GM12874 (cell line): ENCODE measurements around the gene FAM98C.

ENCODE experiments used
- CTCF ChIP-seq: IDR thresholded peaks from 2 replicates; pipeline ENCODE4 v1.5.1; 2011; ENCODE audit warnings: low read depth, mild to moderate bottlenecking, control low read depth, low read length, moderate library complexity; ENCODE audit not compliant: insufficient read depth

Gene FAM98C

GRCh38 chr19:38387550-38388348 is 15.1 kb upstream of the FAM98C start, which contains the start of gene GGN:
TSS of gene GGN (minus strand) at chr19:38388034. CDS start at chr19:38387261, 773 bp downstream.
- no peak for TF ChIP-seq CTCF

GRCh38 chr19:38388349-38389100 is 14.4 kb upstream of the FAM98C start, which contains the start of gene SPRED3:
TSS of gene SPRED3 (plus strand) at chr19:38388697. CDS start at chr19:38390303, 1,606 bp downstream.
- TF ChIP-seq CTCF: no peak

- no peak for TF ChIP-seq CTCF
Observed at GRCh38 chr19:38389101-38389925, 13.6 kb upstream of the FAM98C start.

GRCh38 chr19:38389957-38390924 is 12.7 kb upstream of the FAM98C start:
- TF ChIP-seq CTCF: no peak

GRCh38 chr19:38391911-38392464 is 10.9 kb upstream of the FAM98C start:
- no peak for TF ChIP-seq CTCF

GRCh38 chr19:38392707-38393308 is 10.1 kb upstream of the FAM98C start:
- no peak for TF ChIP-seq CTCF
